ENCODE data around the gene NLGN4X. TPM values are rescaled to one million over a fixed set of nuclear protein-coding genes. Genes with fewer than 3 reads are reported as not detected.

NLGN4X gene
- 0.17 TPM in 1 of 2 replicates, not detected in the other for total RNA-seq

GRCh38 chrX:6228720-6229119, at the start of gene NLGN4X:
TSS of gene NLGN4X (minus strand) at chrX:6228867. CDS start at chrX:6151466, 77,401 bp downstream.

Measured in bronchus fibroblast of lung (primary cell).